GM21576 (cell line): Measurements from ENCODE around the gene KLF13.
A peak's percentile ranks its signal among the peaks of the same experiment; 100 is the strongest.

Experiments used
- ATAC-seq: cut with Tn5 transposase; IDR thresholded peaks from one replicate; pipeline ENCODE4 v1.9.1; 2021; ENCODE audit warnings: mild to moderate bottlenecking, moderate library complexity; ENCODE audit not compliant: unreplicated experiment

KLF13 gene

DNA sequence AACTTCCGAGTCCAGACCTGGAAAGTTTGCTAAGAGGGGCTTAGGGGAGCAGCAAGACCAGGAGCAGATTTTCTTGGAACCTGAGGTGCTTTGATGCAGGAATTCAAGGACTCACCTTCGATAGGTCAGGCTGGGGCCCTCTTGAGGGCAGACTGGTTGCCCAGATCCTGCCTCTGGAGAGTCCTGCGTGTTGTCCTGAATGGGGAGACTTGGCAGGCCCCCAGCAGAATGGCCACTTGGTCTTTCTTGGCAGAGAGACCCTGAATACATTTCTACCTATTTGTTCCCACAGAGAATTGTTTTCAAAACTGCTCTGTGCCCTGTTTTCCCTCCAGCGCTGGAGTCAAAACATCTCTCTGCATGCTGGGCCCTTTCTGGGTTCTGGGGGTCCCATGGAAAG lies 4.2 kb downstream of the KLF13 start:
- no peak for ATAC-seq

DNA sequence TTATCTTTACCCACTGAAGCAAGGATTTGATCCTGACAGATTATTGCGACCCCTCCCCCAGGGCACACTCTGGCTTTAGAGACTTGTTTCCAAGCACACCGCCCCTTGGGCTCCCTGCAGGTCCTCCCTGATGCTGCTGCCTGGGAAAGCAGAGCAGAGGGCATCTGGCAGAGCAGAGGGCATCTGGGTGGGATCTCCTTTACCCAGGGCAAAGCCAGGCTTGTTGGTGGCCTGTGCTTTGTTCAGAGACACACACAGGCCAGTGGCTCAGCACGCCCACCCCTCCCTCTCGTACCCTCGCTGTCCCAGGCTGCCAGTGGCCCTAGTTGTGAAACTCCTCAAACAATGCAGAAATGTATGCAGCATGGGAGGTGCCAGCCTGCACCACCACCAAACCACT lies 4.8 kb downstream of the KLF13 start:
- no peak for ATAC-seq

GRCh38 chr15:31332020-31332680 lies 5.5 kb downstream of the KLF13 start:
- ATAC-seq: no peak

DNA sequence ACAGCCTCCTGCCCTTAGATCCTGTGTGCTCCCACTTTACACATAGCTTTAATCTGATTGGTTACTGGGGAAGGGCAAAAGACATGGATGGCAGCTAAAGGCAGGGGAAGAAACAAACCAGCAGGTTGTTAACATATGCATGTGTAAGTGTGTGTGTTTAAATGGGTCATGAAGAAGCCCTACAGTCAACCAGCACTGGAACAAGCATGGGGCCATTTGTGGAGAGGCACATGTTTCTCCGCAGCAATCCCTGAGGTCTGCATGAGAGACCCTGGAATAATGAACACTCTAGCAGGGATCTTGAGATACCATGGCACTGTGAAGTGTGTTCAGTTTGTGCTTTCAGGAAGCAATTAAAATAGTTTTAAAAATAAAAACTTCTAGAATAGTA lies 6.0 kb downstream of the KLF13 start:
- ATAC-seq: no peak

DNA sequence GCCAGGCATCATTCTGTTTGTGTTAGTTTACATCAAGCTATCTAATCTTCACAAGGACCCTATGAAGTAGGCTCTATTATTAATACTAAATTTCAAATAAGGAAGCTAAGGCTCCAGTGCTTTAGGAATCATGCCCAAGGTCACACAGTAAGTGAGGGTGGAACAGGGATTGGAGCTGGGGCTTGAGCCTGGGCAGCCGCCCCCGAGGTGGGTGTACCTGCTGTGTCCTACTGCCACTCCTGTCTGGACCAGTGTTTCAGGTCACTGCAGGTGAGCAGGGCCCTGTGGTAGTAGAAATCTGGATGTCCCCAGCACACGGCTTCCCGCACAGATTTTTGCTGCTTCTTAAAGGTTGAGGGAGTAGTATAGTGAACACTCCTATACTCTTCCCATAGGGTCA lies 6.5 kb downstream of the KLF13 start:
- ATAC-seq: no peak

DNA sequence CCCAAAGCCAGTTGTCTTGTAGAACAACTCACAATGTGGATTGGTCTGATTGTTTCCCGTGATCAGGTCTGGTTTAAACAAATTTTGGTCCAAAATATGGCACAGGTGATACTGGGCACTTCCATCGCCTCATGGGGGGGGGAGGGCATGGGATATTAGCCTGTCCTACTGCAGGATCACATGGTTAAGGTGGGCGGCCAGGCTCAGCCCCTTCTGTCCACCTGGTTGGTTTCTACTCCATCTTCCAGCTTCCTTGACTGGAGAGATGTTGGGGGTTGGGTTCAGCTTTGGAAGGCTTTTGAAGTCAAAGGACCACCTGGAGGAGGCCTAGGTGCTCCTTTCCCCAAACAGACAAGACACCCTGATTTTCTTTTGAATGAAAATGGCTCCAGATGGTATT lies 7.2 kb downstream of the KLF13 start:
- no peak for ATAC-seq

DNA sequence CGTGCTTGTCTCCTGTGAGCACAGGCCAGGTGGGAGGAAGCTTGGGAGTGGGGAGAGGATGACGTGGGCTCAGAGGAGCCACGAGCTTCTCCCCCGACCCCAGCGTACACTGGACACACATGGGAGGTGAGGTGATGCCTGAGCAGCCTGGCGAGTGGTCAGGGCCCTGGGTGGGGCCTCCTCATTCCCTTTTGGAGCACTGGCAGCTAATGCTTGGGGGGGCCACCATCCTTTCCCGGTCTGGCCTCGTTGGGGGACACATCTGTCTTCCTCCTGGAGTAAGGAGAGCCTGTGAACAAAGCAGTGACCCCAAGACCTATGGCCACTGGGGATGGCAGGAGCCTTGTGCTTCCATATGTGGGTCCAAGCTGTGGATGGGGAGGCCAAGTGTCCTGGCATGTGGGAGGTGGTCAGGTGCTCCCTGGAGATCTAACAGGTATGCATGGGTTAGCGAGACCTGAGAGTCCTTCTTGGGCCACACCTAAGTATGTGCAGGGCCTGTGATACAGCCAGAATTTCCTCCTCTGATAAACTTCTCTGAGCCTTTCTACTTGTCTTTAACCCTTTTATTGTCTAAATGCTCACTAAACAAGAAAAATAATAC lies 9.5 kb downstream of the KLF13 start:
- no peak for ATAC-seq

DNA sequence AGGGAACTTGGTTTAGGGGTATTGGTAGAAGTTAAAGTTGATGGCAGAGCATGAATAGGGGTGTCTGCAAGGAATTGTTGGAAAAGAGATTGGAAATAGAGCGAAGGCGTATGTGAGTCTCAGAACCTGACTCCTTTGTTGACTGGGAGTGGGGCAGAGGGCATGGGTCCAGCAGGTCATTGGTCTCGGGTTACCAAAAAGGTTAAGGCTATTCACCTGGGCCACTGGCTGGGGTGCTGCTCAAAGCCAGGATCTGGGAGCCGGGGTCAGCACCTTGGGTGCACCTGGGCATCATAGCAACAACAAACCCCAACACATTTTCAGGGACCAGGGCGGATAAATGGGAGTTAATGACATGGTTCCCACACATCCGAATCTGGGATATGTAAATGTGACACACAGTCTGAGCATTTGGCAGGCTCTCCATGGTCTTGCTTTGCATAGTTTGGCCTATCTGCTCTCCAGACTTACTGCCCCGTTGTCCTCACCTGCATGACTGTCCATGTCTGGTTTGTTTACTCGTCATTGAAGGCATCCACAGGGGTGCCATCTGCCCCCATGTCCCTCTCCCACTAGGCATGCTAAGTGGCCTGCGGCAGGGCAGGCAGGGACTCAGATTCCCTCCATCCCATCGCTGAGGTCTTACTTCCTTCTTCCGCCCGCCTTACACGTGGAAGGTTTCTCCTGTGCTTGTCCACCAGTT lies 10.1 kb downstream of the KLF13 start:
- no peak for ATAC-seq

DNA sequence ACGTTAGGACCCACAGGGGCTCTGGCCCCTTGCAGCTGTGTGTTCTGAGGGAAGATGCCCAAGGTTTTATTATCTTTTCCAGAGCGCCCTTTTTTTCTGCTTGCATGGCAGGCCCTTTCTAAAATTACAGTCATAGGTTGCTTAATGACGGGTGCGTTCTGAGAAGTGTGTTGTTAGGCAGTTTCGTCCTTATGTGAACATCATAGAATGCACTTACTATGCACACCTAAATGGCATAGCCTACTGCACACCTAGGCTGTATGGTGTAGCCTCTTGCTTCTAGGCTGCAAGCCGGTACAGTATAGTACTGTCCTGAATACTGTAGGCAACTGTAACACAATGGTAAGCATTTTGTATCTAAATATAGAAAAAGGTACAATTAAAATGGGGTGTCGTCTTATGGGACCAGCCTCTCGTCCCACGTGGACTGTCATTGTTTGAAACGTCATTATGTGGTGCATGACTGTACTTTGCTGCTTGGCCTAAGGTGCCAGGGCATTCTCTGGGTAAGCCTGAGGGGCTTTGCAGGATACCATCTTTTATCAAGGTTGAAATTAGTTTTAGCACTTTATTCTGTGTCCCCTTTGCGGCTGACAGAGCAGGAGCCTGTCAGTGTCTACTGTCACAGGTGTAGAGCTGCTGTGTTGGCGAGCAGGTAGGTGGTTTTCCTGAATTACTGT lies 10.9 kb downstream of the KLF13 start:
- ATAC-seq: no peak

GRCh38 chr15:31338318-31338878 lies 11.8 kb downstream of the KLF13 start:
- peak; percentile 35 for ATAC-seq

GRCh38 chr15:31338879-31339557 lies 12.4 kb downstream of the KLF13 start:
- ATAC-seq: peak; percentile 37

GRCh38 chr15:31339558-31339895 lies 12.9 kb downstream of the KLF13 start:
- no peak for ATAC-seq

DNA sequence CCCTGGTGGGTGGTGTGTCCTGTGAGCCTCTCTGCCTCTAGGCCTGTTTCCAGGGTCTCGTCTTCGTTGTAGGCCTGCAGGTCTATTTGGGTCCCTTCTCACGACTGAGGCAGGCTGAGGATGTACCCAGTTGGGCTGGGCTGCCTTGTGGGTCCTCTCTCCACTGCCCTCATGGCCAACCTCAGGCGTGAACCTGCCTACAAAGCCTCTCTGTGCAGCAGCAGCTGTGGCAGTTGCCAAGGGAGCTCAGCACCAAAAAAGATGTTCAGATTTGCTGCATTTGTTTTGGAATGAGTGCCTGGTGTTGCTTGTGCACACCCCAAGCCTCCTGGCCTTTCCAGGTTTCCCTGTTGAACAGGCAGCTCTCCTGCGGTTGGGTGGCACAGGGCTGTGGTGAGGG lies 13.4 kb downstream of the KLF13 start:
- no peak for ATAC-seq

- no peak for ATAC-seq
These were observed 14.0 kb downstream of the KLF13 start for GRCh38 chr15:31340592-31340991.

DNA sequence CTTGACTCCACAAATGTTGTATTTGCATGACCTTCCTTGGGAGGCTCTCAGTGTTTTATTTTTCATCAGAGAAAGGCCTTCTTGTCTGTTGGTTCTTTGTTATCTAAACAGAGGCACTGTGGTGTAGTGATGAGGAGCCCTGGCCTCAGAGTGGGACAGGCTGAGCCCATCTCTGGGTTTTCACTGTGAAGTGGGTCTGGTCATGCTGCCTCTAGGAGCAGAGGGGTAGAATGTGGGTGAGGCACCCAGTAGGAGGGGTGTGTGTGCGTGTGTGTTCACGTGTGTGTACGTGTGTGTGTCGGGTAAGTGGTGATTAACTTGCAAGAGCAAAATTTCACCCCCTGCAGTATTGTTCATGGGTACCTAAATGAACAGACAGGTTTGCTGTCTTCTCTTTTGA lies 14.4 kb downstream of the KLF13 start:
- no peak for ATAC-seq

DNA sequence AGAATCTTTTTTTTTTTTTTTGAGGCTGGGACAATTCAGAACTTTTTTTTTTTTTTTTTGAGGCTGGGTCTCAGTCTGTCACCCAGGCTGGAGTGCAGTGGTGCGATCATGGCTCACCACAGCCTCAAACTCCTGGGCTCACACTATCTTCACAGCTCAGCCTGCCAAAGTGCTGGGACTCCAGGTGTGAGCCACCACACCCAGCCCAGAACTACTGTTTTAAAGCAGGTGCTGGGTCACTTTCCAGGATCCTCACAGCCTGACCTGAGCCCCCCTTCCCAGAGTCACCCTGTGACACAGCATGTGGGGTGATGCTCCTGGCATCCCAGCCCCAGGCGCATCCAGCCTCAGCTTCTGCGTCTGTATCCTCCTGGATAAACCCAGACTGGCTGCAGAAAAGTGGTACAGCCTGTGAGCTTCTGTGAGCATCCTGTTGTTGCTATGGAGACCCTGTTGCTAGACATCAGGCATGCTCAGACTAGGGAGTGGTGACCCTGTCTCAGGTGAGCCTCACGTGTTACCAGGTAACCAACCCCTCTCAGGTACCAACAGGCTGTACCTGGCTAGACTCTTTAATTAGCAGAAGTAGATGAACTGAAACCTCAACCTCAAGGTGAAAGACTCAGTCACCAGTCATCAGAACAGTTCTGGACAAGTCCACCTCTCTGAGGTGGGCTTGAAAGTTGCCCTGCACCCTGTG lies 15.0 kb downstream of the KLF13 start:
- ATAC-seq: no peak

DNA sequence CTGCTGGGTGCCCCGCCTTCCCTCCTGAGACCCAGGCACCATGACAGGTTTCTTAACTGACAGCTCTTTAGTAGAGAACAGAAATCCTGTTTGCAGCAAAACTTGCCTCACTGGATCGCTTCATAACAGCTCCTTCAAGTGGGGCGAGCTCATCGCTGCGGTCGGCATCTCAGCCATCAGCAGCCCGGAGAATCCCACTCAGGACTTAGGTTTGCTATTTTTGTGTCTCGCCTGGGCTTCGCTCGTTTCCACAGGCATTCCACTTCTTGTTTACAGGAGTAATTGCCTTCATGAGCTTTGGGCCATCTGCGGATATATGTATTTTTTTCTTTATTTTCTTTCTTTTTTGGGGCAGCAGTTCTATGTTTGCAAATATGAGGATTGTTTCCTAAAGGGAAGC lies 15.7 kb downstream of the KLF13 start:
- no peak for ATAC-seq

GRCh38 chr15:31342781-31343626 lies 16.4 kb downstream of the KLF13 start:
- ATAC-seq: no peak

- no peak for ATAC-seq
These were observed 17.2 kb downstream of the KLF13 start for GRCh38 chr15:31343831-31344230.

GRCh38 chr15:31344266-31344665 lies 17.6 kb downstream of the KLF13 start:
- no peak for ATAC-seq
